ENCODE measurements around the gene ABCF1.

The ABCF1 gene

GRCh38 chr6:30572148-30572547 is 906 bp downstream of the ABCF1 start:
- TF ChIP-seq CTCF (IDR thresholded peaks at IDR 0.05) = no peak
- Histone ChIP-seq H3K27ac (peak overlapping the region in 1 of 2 donors; percentile 87), H3K4me3 (peak overlapping the region; percentile 82)
- DNase-seq (ENCODE audit: low spot score) = no peak

GRCh38 chr6:30573113-30573512 is 1.9 kb downstream of the ABCF1 start:
- no peak overlapping the region for H3K4me3 ChIP-seq
- TF ChIP-seq CTCF (IDR thresholded peaks at IDR 0.05) = no peak
- H3K27ac ChIP-seq = no peak overlapping the region
- DNase-seq (ENCODE audit: low spot score) = no peak

GRCh38 chr6:30578051-30578450 is 6.8 kb downstream of the ABCF1 start:
- no peak for TF ChIP-seq CTCF (IDR thresholded peaks at IDR 0.05)
- H3K27ac ChIP-seq = no peak overlapping the region
- no peak for DNase-seq (ENCODE audit: low spot score)
- H3K4me3 ChIP-seq = no peak overlapping the region

- no peak for DNase-seq (ENCODE audit: low spot score)
- no peak for TF ChIP-seq CTCF (IDR thresholded peaks at IDR 0.05)
- H3K4me3 ChIP-seq = no peak overlapping the region
- no peak overlapping the region for H3K27ac ChIP-seq
These were observed 12.7 kb downstream of the ABCF1 start for GRCh38 chr6:30583921-30584320.

- no peak for DNase-seq (ENCODE audit: low spot score)
- no peak overlapping the region for H3K27ac ChIP-seq
- H3K4me3 ChIP-seq = no peak overlapping the region
- TF ChIP-seq CTCF (IDR thresholded peaks at IDR 0.05) = no peak
These were observed 18.6 kb downstream of the ABCF1 start for GRCh38 chr6:30589754-30590358.

- no peak for TF ChIP-seq CTCF (IDR thresholded peaks at IDR 0.05)
- Histone ChIP-seq H3K27ac (peak overlapping the region in 1 of 2 donors; percentile 26), H3K4me3 (no peak overlapping the region)
- no peak for DNase-seq (ENCODE audit: low spot score)
These were observed 19.3 kb downstream of the ABCF1 start for GRCh38 chr6:30590509-30590908.

GRCh38 chr6:30591008-30591407 is 19.8 kb downstream of the ABCF1 start:
- Histone ChIP-seq H3K27ac (peak overlapping the region in 1 of 2 donors; percentile 26), H3K4me3 (no peak overlapping the region)
- TF ChIP-seq CTCF (IDR thresholded peaks at IDR 0.05) = no peak
- no peak for DNase-seq (ENCODE audit: low spot score)

All from coronary artery (tissue), 2 donors.